HG02759 (cell line): Measurements from ENCODE around the gene DEFB123.
"Not testable (repeated sequence)": the region's sequence is repeated elsewhere in the genome, so short reads cannot be mapped to it uniquely, and the experiment has no call there.

Source experiments
- ATAC-seq: cut with Tn5 transposase; IDR thresholded peaks from one replicate; pipeline ENCODE4 v1.9.1; 2021; ENCODE audit warnings: mild to moderate bottlenecking, moderate library complexity; ENCODE audit not compliant: unreplicated experiment

The DEFB123 gene

GRCh38 chr20:31440012-31440659 is at the start of gene DEFB123:
DEFB123 (plus strand) TSS chr20:31440632; CDS start chr20:31440699, 67 bp downstream.
- no peak for ATAC-seq

- ATAC-seq, result no peak
Measured at GRCh38 chr20:31392836-31393235, 47.6 kb upstream of the DEFB123 start.

GRCh38 chr20:31394900-31395299 is 45.5 kb upstream of the DEFB123 start:
- no peak for ATAC-seq

GRCh38 chr20:31403886-31404285 is 36.5 kb upstream of the DEFB123 start:
- no peak for ATAC-seq

- ATAC-seq, result no peak
Measured at GRCh38 chr20:31406115-31406514, 34.3 kb upstream of the DEFB123 start, which contains the start of gene DEFB121. DEFB121 (minus strand) TSS chr20:31406215; CDS start chr20:31406152, 63 bp downstream.

- ATAC-seq, result no peak
Measured at GRCh38 chr20:31410011-31410410, 30.4 kb upstream of the DEFB123 start.

- ATAC-seq, result no peak
Measured at GRCh38 chr20:31414381-31414780, 26.1 kb upstream of the DEFB123 start.

- ATAC-seq, result no peak
Measured at GRCh38 chr20:31415653-31416052, 24.8 kb upstream of the DEFB123 start.

- no peak for ATAC-seq
Measured at GRCh38 chr20:31418307-31418706, 22.1 kb upstream of the DEFB123 start.

- no peak for ATAC-seq
Measured at GRCh38 chr20:31425797-31426196, 14.6 kb upstream of the DEFB123 start.

- not testable (repeated sequence) for ATAC-seq
Measured at GRCh38 chr20:31426891-31427551, 13.4 kb upstream of the DEFB123 start.

- not testable (repeated sequence) for ATAC-seq
Measured at GRCh38 chr20:31427576-31427975, 12.9 kb upstream of the DEFB123 start.

GRCh38 chr20:31430568-31431115 is 9.8 kb upstream of the DEFB123 start:
- no peak for ATAC-seq

- ATAC-seq, result no peak
Measured at GRCh38 chr20:31446084-31446819, 5.8 kb downstream of the DEFB123 start.

GRCh38 chr20:31449511-31450414 is 9.3 kb downstream of the DEFB123 start:
- no peak for ATAC-seq

- no peak for ATAC-seq
Measured at GRCh38 chr20:31452575-31452974, 12.1 kb downstream of the DEFB123 start.

GRCh38 chr20:31454361-31454760 is 13.9 kb downstream of the DEFB123 start:
- no peak for ATAC-seq

- ATAC-seq, result not testable (repeated sequence)
Measured at GRCh38 chr20:31470946-31471345, 30.5 kb downstream of the DEFB123 start.

- no peak for ATAC-seq
Measured at GRCh38 chr20:31472395-31473330, 32.2 kb downstream of the DEFB123 start.
